ENCODE measurements around the gene IMMP2L. TPM values are rescaled to one million over a fixed set of nuclear protein-coding genes. Genes with fewer than 3 reads are reported as not detected.
A peak's percentile ranks its signal among the peaks of the same experiment; 100 is the strongest.

IMMP2L gene
- total RNA-seq, 4 donors from 2014 or later, result 8.3 to 19.2 (median 17.8) TPM

DNA sequence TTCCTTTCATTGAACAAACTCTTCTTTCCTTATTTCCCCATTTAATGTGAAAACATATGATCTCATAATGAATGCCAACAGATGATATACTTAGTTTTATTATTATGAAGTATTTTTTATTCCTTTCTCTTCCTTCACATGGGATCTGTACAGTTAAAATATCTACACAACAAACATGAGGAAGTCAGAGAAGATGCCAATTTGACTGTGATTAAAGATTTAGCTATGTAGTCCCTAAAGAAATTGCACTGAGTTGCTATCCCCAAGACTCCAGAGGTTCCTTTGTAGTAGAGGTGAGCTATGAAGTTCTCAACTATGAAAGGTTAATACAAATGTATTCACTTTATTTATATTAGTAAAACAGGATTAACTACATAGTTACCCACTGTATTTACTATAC, 532.0 kb downstream of the IMMP2L start:
- Histone ChIP-seq H3K4me1 (peaks cover 0 to 14% of the 10 kb centered on the region in 2 donors), H3K27ac (no peak overlapping the region), H3K9me3 (no peaks in the 10 kb centered on the region), H3K27me3 (no peaks in the 10 kb centered on the region), H3K36me3 (no peaks in the 10 kb centered on the region), H3K4me3 (no peak overlapping the region)
- no peak for TF ChIP-seq POLR2A (IDR thresholded peaks at IDR 0.05)
- TF ChIP-seq, protein P1, sequence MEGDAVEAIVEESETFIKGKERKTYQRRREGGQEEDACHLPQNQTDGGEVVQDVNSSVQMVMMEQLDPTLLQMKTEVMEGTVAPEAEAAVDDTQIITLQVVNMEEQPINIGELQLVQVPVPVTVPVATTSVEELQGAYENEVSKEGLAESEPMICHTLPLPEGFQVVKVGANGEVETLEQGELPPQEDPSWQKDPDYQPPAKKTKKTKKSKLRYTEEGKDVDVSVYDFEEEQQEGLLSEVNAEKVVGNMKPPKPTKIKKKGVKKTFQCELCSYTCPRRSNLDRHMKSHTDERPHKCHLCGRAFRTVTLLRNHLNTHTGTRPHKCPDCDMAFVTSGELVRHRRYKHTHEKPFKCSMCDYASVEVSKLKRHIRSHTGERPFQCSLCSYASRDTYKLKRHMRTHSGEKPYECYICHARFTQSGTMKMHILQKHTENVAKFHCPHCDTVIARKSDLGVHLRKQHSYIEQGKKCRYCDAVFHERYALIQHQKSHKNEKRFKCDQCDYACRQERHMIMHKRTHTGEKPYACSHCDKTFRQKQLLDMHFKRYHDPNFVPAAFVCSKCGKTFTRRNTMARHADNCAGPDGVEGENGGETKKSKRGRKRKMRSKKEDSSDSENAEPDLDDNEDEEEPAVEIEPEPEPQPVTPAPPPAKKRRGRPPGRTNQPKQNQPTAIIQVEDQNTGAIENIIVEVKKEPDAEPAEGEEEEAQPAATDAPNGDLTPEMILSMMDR (IDR thresholded peaks at IDR 0.05 in 4 of 5, conservative IDR thresholded peaks at IDR 0.05 in 1 of 5), result no peak
- no peak for DNase-seq
- no peak for ATAC-seq
- intact Hi-C loops (cut with DNase I; ENCODE audit: low total_unique reads) (no loop called here), in situ Hi-C loops (cut with MboI; ENCODE audit: low sequenced_read_pairs in 4 of 4) (no loop called here)

DNA sequence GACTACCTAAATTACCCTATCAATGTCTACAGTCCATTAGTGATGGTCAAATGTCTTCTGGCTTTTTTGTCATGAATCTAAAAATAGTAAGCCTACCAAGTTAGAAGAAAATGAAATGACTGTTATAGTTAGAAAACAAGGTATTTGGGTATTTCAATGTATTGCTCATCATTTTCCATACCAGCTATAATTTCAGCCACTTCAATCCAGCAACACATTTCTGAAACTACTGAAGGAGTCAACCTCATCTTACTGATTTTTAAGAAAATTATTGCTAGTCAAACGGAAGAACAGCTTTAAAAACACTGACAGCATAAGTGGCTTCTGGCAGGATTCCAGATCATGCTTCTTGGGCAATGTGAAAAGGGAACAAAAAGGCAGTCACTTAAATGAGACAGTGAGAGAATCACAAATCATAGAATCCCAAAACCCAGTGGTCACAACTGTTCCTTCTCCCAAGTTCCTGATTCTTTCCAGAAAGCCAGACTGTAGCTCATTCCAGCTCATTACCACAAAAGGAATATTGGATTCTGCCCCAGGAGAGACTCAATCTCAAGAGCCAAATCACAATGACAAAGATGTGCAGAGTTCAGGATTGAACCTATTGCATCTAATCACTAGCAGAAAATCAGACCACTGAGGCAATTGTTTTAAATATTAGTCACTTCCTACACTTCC, 532.6 kb downstream of the IMMP2L start:
- TF ChIP-seq, protein P1 (IDR thresholded peaks at IDR 0.05 in 4 of 5, conservative IDR thresholded peaks at IDR 0.05 in 1 of 5), result no peak
- no peak for TF ChIP-seq POLR2A (IDR thresholded peaks at IDR 0.05)
- Histone ChIP-seq H3K36me3 (no peaks in the 10 kb centered on the region), H3K4me3 (no peak overlapping the region), H3K27me3 (no peaks in the 10 kb centered on the region), H3K9me3 (no peaks in the 10 kb centered on the region), H3K27ac (no peak overlapping the region), H3K4me1 (peaks cover 0 to 14% of the 10 kb centered on the region in 2 donors)
- intact Hi-C loops (cut with DNase I; ENCODE audit: low total_unique reads) (no loop called here), in situ Hi-C loops (cut with MboI; ENCODE audit: low sequenced_read_pairs in 4 of 4) (no loop called here)
- no peak for ATAC-seq
- DNase-seq, result no peak

DNA sequence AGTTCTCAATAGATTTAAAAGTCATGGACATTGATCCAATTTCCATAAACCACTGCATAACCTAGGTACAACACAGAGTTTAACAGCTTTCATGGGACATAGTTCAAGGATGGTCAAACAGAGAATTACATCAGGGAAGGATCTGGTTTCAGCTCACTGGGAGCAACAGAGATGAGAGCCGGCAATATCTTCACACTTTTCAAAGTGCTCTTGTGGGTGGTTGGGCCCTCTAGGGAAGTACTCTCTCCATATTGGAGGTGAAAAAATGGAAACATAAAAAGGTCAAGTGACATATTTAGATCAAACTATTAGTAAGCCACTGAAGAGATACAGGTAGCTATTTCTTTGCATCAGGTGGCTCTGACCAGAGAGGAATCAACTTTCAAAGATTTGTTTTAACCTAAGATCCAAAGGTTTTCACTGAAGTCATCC, 533.1 kb downstream of the IMMP2L start:
- in situ Hi-C loops (cut with MboI; ENCODE audit: low sequenced_read_pairs in 4 of 4), result no loop called here
- Histone ChIP-seq H3K36me3 (no peaks in the 10 kb centered on the region), H3K4me3 (no peak overlapping the region), H3K27ac (no peak overlapping the region), H3K9me3 (no peaks in the 10 kb centered on the region), H3K27me3 (no peaks in the 10 kb centered on the region), H3K4me1 (peaks cover 0 to 14% of the 10 kb centered on the region in 2 donors)
- no peak for DNase-seq
- peak in 1 of 2 donors; percentile 76 for ATAC-seq
- TF ChIP-seq POLR2A (IDR thresholded peaks at IDR 0.05), result no peak
- TF ChIP-seq, protein P1 (IDR thresholded peaks at IDR 0.05 in 4 of 5, conservative IDR thresholded peaks at IDR 0.05 in 1 of 5), result no peak
- intact Hi-C loops (cut with DNase I; ENCODE audit: low total_unique reads), result no loop called here

DNA sequence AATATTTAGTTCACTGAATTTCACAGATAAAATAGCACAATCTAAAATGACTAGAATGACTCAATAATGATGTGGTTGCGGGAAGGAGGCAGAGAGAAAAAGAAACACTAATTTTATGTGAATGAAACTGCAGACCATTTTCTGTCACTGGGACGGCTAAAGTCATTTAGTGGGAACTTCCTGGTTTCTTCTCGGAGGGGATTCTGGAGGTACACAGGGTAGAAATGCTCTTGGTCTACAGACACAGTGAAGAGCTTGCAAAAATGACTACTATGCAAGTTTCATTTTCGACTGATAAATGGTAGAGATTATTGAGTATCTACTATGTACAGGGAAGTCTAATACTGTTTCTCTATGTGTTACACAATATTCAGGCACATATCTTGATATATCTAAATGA, 534.9 kb downstream of the IMMP2L start:
- Histone ChIP-seq H3K4me1 (peaks cover 0 to 14% of the 10 kb centered on the region in 2 donors), H3K27ac (no peak overlapping the region), H3K9me3 (no peaks in the 10 kb centered on the region), H3K4me3 (no peak overlapping the region), H3K36me3 (no peaks in the 10 kb centered on the region), H3K27me3 (no peaks in the 10 kb centered on the region)
- no peak for DNase-seq
- in situ Hi-C loops (cut with MboI; ENCODE audit: low sequenced_read_pairs in 4 of 4), result no loop called here
- TF ChIP-seq, protein P1 (IDR thresholded peaks at IDR 0.05 in 4 of 5, conservative IDR thresholded peaks at IDR 0.05 in 1 of 5), result no peak
- TF ChIP-seq POLR2A (IDR thresholded peaks at IDR 0.05), result no peak
- no peak for ATAC-seq
- intact Hi-C loops (cut with DNase I; ENCODE audit: low total_unique reads), result no loop called here

DNA sequence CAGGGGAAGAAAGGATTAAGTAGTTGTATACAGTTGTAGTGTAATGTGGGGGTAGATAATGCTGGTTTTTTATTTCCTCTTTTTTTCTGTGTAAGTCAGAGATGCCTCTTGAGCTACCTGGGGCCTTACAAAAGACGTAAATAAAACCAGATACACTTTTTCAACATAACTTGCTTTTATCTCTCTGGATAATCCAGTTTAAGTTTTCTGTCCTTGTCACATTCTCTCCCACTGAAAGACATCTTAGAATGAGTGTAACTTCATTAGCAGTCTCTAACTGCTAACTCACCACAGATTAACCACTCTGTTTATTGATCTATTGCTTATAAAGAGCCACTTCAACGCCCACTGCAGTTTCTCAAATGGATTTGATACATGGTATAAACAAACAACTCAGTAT, 535.5 kb downstream of the IMMP2L start:
- Histone ChIP-seq H3K27ac (no peak overlapping the region), H3K36me3 (no peaks in the 10 kb centered on the region), H3K4me1 (peaks cover 0 to 14% of the 10 kb centered on the region in 2 donors), H3K4me3 (no peak overlapping the region), H3K9me3 (no peaks in the 10 kb centered on the region), H3K27me3 (no peaks in the 10 kb centered on the region)
- ATAC-seq (no peak), DNase-seq (no peak)
- TF ChIP-seq POLR2A (IDR thresholded peaks at IDR 0.05), result no peak
- TF ChIP-seq, protein P1 (IDR thresholded peaks at IDR 0.05 in 4 of 5, conservative IDR thresholded peaks at IDR 0.05 in 1 of 5), result no peak
- in situ Hi-C loops (cut with MboI; ENCODE audit: low sequenced_read_pairs in 4 of 4), result no loop called here
- intact Hi-C loops (cut with DNase I; ENCODE audit: low total_unique reads), result no loop called here

Measured in gastrocnemius medialis (tissue), 4 donors.